GM12892 (cell line): Measurements from ENCODE around the gene ONECUT1.

Source experiments
- POLR2A ChIP-seq: IDR thresholded peaks from 2 replicates; pipeline ENCODE4 v1.6.1; 2011; ENCODE audit warnings: low read depth, low read length, control low read depth
- POLR2AphosphoS5 ChIP-seq: IDR thresholded peaks from 2 replicates; pipeline ENCODE4 v1.6.1; 2011; ENCODE audit warnings: low read depth, low read length, control low read depth
- TAF1 ChIP-seq: IDR thresholded peaks from 2 replicates; pipeline ENCODE4 v1.6.1; 2011; ENCODE audit warnings: low read depth, mild to moderate bottlenecking, control low read depth, low read length, borderline replicate concordance

GRCh38 chr15:52716536-52716935 is 73.6 kb downstream of the ONECUT1 start:
- no peak for TF ChIP-seq TAF1
- no peak for TF ChIP-seq POLR2AphosphoS5
- no peak for TF ChIP-seq POLR2A
